Endothelial cell of hepatic sinusoid (primary cell): ENCODE results near the gene ZBED6.

Source experiments
- in situ Hi-C: cut with HindIII; loops from 2 replicates; pipeline ENCODE4 v1.10.0; 2017; ENCODE audit warnings: low sequenced_read_pairs

ZBED6 gene

GRCh38 chr1:203835476-203835875 is 40.1 kb downstream of the ZBED6 start:
- in situ Hi-C loops: no loop called here

- in situ Hi-C loops: no loop called here
Observed at GRCh38 chr1:203839081-203839480, 43.7 kb downstream of the ZBED6 start.

GRCh38 chr1:203840208-203840808 is 44.9 kb downstream of the ZBED6 start:
- in situ Hi-C loops: no loop called here

- in situ Hi-C loops: no loop called here
Observed at GRCh38 chr1:203842559-203842876, 47.1 kb downstream of the ZBED6 start.

GRCh38 chr1:203843435-203843834 is 48.0 kb downstream of the ZBED6 start:
- in situ Hi-C loops: no loop called here
